Colon (tissue), 2 donors: Measurements from ENCODE around the gene PTX3.

Experiments used
- FAIRE-seq: peaks from 2 replicates; lab custom pipeline; 2012; peaks lifted over from hg19 to GRCh38; lab: Jason Lieb, UNC
- donor health status: control.
- donor health status: control.

The PTX3 gene

DNA sequence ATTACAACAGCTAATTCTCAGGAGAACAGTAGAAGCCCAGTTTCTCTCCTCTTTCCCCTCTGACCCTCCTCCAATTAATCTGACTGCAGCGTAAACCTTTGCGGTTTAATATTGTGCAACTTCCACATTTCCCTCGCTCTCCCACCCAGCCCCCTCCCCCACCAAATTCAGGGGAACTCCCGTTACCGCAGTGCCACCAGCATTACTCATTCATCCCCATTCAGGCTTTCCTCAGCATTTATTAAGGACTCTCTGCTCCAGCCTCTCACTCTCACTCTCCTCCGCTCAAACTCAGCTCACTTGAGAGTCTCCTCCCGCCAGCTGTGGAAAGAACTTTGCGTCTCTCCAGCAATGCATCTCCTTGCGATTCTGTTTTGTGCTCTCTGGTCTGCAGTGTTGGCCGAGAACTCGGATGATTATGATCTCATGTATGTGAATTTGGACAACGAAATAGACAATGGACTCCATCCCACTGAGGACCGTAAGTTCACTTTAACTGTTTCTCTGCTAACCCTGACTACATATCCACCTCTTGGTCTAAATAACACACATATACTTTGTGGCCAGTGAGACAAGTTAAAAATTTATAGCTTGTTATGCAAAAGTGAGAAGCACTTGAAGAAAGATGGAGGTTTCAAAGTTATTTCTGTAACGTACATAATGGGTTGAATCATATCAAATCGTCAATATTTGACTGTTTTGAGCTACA, at the start of gene PTX3:
TSS of gene PTX3 (plus strand) at position 268 of the 709 bp plus-strand sequence. CDS start at position 352, 84 bp downstream.
- no peak for FAIRE-seq

DNA sequence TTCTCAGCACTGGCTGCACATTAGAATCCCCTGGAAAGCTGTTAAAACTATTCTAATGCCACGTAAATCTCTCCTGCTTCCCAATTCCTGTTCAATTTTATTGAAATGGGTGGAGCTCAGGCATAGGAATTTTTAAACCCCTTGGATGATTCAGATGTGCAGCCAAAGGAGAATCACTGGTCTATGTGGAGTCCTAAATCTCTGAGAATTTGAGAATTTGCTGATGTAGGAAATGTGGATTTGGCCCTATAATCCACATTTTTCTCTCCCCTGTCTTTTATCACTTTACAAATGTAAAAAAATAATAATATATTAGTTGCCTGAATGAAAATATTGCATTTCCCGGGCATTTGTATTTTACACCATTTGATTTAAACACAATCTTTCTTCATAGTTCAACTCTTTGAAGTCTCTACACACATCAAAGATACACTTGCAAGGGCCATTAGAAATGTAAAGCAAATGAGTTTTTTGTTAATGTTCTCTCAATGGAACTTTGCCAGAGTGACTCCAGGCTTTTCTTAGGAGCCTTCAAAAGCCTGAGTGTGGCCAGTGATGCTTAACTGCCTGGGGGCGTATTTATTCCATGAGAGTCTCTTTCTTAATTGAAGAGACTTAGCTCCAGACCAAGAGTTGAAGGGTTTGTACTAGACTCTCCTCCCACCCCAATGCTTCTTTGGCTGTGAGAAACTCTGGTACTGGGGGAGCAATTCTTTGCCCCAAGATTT, 48.8 kb upstream of the PTX3 start:
- FAIRE-seq = no peak

DNA sequence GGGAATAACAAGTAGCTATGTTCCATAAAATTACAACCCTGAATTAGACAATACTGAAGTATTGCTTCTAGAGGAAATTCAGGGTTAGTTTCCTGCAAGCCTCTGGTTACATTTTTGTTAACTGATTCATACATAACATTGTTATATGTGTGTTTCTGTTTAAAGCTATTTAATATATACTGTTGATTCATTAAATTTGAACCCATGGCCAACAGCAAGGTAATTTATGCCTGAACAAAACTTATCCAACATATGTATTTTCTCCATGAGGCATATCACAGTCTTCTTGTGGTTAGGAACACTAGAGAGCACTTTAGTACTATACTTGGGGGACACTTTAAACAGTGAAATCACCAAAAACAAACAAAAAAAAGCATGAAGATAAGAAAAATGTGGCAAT, 47.7 kb upstream of the PTX3 start:
- no peak for FAIRE-seq

DNA sequence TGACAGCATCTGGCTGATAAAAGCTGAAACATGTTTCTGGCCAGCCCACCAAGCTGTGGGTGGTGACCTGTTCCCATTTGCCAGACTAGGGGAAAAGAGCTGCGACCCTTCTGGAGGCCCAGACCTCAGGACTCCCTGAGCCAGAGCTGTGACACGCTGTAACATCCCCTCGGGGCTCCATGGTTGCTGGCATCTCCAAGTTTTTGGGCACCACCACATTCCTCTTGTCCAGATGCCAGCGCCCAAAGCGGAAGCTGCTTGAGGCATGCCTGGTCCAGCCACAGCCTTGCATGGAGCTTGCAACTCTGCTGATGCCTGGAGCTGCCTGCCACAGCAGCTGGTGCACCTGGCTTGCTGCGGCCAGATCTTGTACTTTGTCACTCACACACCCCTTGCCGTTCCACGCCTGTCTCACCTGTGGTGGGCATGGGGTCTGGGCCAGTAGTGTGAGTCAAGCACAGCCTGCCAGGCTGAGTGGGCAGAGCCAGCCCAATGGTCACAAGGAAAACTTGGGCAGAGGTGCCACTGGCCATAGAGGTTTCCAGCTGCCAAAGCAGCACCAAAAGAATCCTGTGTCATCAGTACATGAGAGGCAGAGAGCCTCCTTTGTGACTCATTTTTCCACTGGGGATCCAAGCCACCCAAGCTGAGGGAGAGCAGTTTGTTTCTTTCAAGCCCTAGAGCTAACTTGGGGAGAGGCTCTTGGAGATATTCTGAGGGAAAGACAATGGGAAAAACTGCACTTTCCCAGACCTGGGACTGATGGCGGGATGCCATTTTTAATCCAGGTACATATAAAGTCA, 45.7 kb upstream of the PTX3 start:
- no peak for FAIRE-seq

DNA sequence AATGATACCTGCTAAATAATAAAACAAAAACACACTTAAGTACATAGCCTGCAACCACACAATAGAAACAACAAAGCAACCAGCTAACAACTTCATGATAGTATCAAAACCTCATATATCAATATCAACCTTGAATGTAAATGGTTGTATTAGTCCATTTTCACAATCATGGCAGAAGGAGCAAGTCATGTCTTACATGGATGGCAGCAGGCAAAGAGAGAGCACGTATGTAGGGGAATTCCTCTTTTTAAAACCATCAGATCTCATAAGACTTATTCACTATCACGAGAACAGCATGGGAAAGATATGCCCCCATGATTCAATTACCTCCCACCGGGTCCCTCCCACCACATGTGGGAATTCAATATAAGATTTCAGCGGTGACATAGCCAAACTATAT, 44.5 kb upstream of the PTX3 start:
- no peak for FAIRE-seq

DNA sequence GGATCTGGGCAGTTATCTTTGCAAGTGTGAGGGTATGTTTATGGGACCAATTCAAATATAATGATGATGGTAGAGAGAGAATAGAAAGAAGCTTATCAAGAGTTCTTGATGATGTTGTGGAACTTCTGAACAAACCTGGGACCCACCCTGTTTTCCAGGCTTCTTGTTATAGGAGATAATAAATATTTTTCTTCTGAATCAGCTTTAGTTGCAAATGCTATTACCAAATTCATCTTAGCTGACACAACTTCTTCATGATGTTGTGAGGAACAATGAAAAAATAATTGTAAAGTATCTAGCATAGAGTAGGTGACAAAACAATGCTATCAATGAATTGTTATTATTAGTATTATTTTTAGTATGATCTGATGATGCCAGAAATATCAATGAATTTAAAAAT, 43.5 kb upstream of the PTX3 start:
- no peak for FAIRE-seq

DNA sequence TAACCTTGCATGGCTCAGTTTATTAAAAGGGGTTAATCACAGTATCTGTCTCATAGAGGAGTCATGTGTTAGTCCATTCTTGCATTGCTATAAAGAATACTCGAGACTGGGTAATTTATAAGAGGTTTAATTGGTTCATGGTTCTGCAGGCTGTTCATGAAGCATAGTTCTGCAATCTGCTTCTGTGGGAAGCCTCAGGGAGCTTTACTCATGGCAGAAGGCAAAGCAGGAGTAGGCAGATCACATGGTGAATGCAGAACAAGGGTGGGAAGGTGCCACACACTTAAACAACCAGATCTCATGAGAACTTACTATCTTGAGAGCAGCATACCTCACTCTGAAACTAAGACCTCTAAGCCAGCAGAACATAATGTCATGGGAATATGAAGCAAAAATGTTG, 42.2 kb upstream of the PTX3 start:
- no peak for FAIRE-seq

DNA sequence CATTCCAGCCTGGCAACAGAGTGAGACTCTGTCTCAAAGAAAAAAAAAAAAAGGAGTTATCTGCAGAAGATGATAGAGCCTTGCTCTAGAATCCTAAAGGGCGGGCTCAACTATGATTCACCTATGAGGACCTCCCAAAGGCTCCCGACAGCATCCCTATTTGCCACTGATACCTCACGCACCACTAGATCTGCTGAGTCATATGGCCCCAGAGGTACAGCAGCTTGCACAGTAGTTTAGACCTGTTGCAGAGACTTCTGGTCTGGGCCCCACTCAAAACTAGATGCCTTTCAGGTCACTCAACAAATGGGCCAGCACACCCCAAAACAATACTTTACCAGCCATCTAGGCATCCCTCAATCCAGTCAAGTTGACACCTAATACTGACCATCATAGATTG, 38.1 kb upstream of the PTX3 start:
- no peak for FAIRE-seq

DNA sequence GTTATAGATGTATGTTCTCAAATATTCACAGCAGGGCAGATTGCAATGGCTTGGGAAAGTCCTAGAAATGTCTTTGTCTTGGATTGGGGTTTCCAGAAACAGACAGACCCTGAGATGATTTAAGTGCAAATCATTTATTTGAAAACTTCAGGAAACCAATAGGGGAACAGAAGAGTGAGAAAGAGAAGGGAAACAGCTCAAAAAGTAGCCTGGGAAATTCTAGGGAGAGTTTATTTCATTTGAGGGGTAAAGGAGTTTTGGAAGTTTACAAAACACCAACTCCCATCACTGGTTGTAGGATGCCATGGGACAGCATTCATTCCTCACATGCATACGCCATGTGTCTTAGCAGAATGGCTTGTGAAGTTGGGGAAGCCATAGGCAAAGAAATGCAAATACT, 32.3 kb upstream of the PTX3 start:
- FAIRE-seq = no peak

DNA sequence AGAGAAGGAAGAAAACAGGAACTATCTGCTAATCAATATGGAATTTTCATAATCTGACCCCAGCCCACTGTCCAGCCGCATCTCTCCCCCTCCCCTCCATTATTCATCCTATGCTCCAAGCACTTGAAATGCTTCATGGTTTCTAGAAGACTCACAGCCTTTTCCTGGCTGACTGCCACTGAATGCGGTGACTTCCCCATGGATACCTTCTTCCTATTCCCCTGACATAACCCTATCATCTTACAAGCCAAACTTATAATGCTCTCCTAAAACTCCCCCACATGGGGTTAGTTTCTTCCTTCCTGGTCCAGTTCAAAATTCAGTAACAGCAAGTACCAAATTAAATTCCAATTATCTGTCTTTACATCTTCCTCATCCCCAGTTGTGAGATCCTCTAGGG, 31.2 kb upstream of the PTX3 start:
- no peak for FAIRE-seq

DNA sequence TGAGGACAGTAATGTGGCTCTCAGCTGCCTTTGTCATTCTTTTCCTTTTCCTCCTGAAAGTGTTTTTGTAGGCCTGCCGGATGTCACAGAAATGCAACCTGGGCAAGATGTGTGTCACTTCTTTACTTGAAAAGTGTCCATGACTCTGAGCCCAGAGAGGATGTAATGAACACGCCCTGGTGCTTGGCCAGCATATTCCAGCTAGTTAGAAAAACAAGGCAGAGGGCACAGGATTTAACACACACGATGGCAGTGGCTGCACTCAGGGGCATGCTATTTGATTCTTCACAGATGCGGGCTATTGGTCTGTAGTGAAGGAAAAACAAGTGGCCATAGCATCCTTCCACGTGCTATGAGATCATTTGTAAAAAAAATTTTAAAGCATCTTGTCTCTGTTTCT, 30.3 kb upstream of the PTX3 start:
- FAIRE-seq = no peak

DNA sequence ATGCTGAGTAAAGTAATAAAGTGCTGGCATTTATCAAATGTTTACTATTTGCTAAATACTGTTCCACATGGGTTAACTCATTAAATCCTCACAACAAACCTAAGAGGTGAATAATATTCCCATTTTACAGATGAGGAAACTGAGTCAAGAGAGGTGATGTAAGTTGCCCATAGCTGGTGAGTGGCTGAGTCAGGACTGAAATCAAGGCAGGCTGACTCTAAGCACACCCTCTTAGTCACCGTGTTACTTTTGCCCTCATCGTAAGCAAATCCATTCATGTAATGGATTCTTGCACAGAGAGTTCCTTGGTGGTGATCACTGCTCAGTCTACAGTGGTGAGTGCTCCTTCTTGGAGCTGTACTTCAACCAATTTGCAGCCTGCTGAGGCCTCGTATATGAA, 28.9 kb upstream of the PTX3 start:
- FAIRE-seq = no peak

DNA sequence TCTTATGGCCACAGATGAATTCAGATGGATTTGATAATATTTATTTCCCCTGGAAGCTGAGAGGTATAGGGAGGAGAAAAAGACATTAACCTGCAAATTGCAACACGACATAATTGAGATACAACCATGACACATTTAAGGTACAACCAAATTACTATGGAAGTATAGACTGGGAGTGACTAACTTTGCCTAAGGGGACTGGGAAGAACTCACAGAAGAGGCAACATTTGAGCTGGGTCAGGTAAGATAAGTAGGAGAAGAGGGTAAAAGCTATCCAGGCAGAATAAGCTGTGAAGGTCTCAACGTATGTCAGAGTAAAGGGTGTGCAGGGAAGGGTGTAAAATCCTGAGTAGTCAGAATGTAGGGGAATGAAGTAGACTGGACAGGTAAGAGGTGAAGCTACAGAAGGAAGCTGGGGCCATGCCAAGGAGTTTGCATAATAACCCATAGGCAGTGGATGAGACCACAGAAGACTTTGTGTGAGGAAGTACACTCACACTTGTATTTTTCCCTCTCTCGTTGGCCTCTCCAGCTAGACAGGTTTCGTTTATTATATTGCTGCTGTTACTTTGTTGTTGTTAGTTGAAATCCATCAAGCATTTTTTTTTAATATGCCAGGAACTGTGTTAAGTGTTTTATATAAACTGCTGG, 28.0 kb upstream of the PTX3 start:
- no peak for FAIRE-seq

DNA sequence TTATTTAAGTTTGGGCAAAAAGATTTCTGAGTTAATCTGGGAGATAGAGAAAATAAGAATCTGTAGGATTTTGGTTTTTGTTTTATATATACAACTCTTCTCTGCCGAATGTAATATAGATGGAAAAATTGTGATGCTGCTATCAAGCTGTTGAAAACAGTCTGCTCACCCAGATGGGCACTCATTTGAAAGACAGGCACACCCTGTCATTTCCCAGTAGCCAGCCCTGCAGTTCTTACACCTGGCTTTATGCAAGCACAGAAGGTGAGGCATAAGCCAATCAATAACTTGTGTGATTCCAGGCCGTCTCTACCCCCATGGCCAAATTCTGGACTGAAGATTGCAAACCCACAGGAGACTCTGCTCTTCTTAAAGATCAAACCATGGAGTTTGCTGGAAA, 27.1 kb upstream of the PTX3 start:
- FAIRE-seq = no peak

DNA sequence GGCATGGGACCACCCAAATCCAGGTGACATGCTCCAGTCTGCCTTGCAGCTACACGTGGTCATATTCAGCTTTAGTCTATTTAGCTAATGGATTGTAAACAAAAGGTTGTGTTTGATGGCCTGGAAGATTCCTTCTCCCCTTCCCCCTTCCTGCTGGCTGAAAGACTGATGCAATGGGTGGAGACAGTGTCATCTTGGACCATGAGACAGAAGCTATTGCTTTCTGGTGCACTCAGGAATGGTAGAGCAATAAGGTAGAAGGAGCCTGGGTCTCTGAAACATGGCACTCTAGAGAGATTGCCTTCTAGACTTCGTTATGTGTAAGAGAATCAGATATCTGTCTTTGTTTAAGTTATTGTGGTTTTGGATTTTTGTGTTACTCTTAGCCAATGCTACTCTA, 25.7 kb upstream of the PTX3 start:
- FAIRE-seq = no peak

DNA sequence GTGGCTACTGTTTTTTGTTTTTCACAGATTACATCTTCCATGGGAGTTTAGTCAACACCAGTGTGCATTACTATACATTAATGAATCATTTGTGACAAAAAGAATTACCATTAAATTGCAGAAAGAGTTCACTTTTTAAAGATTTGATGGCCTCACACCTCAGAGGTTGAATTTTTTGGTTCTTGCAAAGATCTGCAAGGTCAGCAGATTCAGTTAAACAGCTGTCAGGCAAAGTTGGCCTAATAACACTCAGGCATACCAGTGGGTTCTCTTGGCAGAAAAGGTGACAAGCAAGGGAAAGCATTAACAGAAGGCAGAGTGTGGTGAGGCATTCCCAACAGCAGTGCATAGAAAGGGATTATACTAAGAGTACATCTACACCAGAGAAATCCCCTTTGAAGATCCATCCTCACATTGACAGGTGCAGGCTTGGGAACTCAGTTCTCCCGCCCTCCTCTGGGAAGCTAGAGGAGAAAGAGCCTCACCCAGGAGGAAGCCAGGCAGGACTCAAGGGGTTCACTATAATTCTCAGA, 24.3 kb upstream of the PTX3 start:
- no peak for FAIRE-seq

DNA sequence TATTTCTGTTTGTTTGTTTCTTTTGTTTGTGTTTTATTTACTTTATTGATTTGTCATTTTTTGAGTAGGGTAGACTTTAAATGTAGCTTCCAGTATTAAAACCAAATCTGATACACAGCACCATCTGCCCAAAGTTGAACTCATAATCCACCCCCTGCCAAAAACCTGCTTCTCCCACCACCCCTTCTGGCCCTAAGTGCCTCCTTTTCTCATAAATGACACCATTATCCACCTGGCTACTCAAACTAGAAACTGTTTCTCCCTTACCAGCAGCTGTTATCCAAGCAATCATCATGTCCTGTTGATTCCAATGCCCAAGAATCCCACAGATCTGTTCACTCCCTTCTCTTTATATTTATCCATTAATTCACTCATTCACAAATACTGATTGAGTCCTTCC, 21.8 kb upstream of the PTX3 start:
- no peak for FAIRE-seq

DNA sequence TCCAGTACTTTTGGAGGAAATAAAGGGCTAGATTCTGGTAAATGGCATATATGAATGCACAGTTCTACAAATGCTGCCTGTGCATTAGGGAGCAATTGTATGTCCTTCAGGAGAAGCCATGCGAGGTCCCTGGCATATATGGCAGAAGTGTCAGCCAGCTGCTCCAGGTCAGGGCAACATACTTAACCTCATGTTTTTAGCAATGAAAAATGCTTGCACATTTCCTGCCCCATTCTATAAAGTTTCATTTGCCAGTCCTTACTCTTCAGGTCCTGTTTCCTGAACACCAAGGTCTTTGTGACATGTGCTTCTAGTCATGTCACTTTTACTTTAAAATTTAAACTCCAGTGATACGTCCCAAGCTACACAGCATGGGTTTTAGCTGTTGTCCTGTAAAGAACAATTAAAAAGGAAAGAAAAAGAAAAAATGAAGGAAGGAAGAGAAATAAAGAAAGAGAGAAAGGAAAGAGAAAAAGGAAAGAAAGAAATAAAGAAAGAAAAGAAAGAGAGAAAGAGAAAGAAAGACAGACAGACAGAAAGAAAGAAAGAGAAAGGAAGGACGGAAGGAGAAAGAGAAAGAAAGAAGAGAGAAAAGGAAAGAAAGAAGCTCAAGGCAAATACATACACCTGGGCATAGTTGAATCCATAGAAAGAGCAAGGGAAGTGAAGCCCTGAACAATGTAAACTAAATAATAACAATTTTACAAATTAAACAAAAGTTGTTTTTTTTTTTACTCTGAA, 20.1 kb upstream of the PTX3 start:
- no peak for FAIRE-seq

DNA sequence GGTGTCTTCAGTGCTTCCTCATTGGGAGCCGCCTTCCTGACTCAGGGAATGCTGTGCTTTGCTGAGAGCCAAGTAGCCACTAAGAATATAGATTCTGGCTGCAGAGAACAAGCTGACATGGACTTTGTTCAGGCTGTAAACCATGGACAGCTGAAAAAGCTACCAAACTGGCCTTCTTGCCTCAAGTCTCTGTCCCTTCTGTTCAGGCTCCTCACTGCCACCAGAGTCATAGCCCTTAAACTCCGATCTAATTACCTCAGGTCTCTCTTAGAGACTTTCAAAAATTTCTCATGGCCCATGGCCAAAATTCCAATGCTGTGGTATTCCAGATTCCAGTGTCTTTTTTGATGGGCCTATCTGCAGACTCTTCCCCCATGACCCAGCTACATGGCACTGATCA, 19.4 kb upstream of the PTX3 start:
- no peak for FAIRE-seq

DNA sequence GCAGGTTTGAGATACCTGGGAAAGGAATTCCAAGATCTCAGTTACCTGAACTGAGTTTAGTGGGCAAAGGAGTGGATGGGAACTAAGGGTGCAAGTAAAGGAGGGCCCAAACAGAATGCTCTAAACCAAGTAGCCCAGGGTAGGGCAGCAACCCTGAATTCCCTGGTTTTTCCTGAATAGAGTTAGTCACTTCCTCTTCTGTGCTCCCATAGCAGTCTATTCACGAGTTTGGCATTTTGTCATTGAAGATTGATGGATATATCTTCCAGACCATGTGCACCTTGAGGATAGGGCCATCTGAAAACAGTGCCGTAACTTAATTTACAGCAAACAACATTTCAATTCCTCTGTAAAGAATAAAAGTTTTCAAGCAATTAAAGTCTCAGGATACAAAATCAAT, 18.5 kb upstream of the PTX3 start:
- FAIRE-seq = no peak

DNA sequence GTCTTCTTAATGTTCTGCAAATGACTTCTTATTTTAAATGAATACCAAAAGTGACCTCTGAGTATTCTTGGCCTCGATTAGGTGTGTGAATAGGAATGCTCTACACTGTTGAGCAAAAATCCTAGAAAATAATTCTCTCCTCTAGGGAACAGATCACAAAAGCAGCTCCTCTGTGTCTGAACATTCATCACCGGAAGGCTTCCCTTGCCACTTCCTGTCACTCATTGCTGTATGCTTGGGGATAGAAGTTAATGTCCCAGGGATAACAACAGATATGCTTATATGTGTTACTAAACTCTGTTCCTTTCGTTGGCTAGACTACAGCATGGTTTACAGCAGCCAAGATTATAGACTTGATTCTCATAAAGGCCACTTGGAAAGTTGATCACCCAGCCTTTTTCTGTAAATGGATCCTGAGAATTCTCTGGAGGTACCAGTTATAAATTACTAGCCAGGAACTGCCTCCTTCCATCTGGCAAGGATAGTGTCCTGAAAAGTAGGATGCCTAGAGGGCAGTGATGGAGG, 16.0 kb upstream of the PTX3 start:
- no peak for FAIRE-seq
